CD14-positive monocyte (primary cell): ENCODE data around the gene SPATA6L. TPM values are rescaled to one million over a fixed set of nuclear protein-coding genes. Genes with fewer than 3 reads are reported as not detected.

Experiments used
- DNase-seq, 3 donors: peaks; one replicate each; pipeline ENCODE4 v3.0.0-alpha.2; 2011 to 2022
- H2AFZ ChIP-seq: 2 replicates; pipeline ENCODE4 v1.6.0; 2012; ENCODE audit warnings: mild to moderate bottlenecking, low read depth, low read length, inconsistent platforms; ENCODE audit not compliant: insufficient read depth, poor library complexity, severe bottlenecking
- H3K27ac ChIP-seq, 2 donors: 1 replicate in 1 of 2; 2 replicates in 1 of 2; pipeline ENCODE4 v1.5.1; 2012 to 2013; ENCODE audit warnings: low read length in 2 of 2, control low read depth in 1 of 2, inconsistent platforms in 1 of 2, low read depth in 1 of 2, mild to moderate bottlenecking in 1 of 2
- H3K27me3 ChIP-seq, 2 donors: one replicate each; pipeline versions ENCODE4 v1.6.0 to v1.6.1; 2011 to 2013; ENCODE audit warnings: low read length in 2 of 2; ENCODE audit not compliant: control insufficient read depth in 2 of 2, insufficient read depth in 2 of 2
- H3K36me3 ChIP-seq, 2 donors: replicated peaks in 1 of 2; 1 replicate in 1 of 2; 2 replicates in 1 of 2; pipeline versions ENCODE4 v1.5.1 to v1.6.1; 2012 to 2013; ENCODE audit warnings: low read length in 2 of 2, control low read depth in 1 of 2, inconsistent platforms in 1 of 2, mild to moderate bottlenecking in 1 of 2; ENCODE audit not compliant: insufficient read depth in 2 of 2, control insufficient read depth in 1 of 2
- H3K4me1 ChIP-seq, 2 donors: 1 replicate in 1 of 2; 2 replicates in 1 of 2; pipeline versions ENCODE4 v1.5.1 to v1.6.1; 2012 to 2013; ENCODE audit warnings: low read length in 2 of 2, control low read depth in 1 of 2, inconsistent platforms in 1 of 2, mild to moderate bottlenecking in 1 of 2, moderate library complexity in 1 of 2; ENCODE audit not compliant: insufficient read depth in 2 of 2, control insufficient read depth in 1 of 2
- H3K4me2 ChIP-seq: replicated peaks from 2 replicates; pipeline ENCODE3; 2012; ENCODE audit warnings: low read length, moderate library complexity, mild to moderate bottlenecking; ENCODE audit not compliant: poor library complexity, severe bottlenecking; ENCODE audit errors: extremely low read depth
- H3K4me3 ChIP-seq, 3 experiments: fragments of 200-600 bp in 1 of 3; sonication (generic) in 1 of 3; replicated peaks in 1 of 3; 1 replicate in 2 of 3; 2 replicates in 1 of 3; pipeline ENCODE4 v1.5.1; 2011 to 2013; ENCODE audit warnings: low read length in 3 of 3, mild to moderate bottlenecking in 3 of 3, control low read depth in 2 of 3, low read depth in 2 of 3, inconsistent platforms in 1 of 3, moderate library complexity in 1 of 3
- H3K79me2 ChIP-seq: 2 replicates; pipeline ENCODE4 v1.6.0; 2012; ENCODE audit warnings: mild to moderate bottlenecking, control low read depth, inconsistent platforms, low read length, moderate library complexity; ENCODE audit not compliant: insufficient read depth
- H3K9ac ChIP-seq: 2 replicates; pipeline ENCODE4 v1.6.0; 2017; ENCODE audit warnings: low read length, mild to moderate bottlenecking; ENCODE audit not compliant: insufficient read depth, poor library complexity, severe bottlenecking
- H3K9me3 ChIP-seq, 2 donors: replicated peaks in 1 of 2; 1 replicate in 1 of 2; 2 replicates in 1 of 2; pipeline versions ENCODE4 v1.5.1 to v1.6.1; 2012 to 2013; ENCODE audit warnings: low read length in 2 of 2, control low read depth in 1 of 2; ENCODE audit not compliant: control insufficient read depth in 1 of 2, insufficient read depth in 1 of 2
- H4K20me1 ChIP-seq: 2 replicates; pipeline ENCODE4 v1.6.0; 2012; ENCODE audit warnings: mild to moderate bottlenecking, low read length, control low read depth, moderate library complexity; ENCODE audit not compliant: insufficient read depth
- H3K27ac Mint-ChIP-seq, 7 donors: one replicate each; pipeline ENCODE4 v1.8.0; 2020; ENCODE audit warnings: mild to moderate bottlenecking in 7 of 7, mixed read lengths in 7 of 7, moderate library complexity in 6 of 7, inconsistent platforms in 2 of 7
- H3K27me3 Mint-ChIP-seq, 3 donors: one replicate each; pipeline ENCODE4 v1.8.0; 2021 to 2022; ENCODE audit warnings: low read depth in 3 of 3, mild to moderate bottlenecking in 3 of 3, mixed read lengths in 3 of 3, moderate library complexity in 3 of 3, inconsistent platforms in 1 of 3
- H3K36me3 Mint-ChIP-seq, 2 donors: one replicate each; pipeline ENCODE4 v1.8.0; 2020; ENCODE audit warnings: mixed read lengths in 2 of 2, inconsistent platforms in 1 of 2, mild to moderate bottlenecking in 1 of 2
- H3K4me1 Mint-ChIP-seq: one replicate; pipeline ENCODE4 v1.8.0; 2020; ENCODE audit warnings: mild to moderate bottlenecking, mixed read lengths
- H3K4me3 Mint-ChIP-seq, 2 donors: one replicate each; pipeline ENCODE4 v1.8.0; 2020; ENCODE audit warnings: mild to moderate bottlenecking in 2 of 2, mixed read lengths in 2 of 2, moderate library complexity in 1 of 2
- H3K9me3 Mint-ChIP-seq, 7 donors: one replicate each; pipeline ENCODE4 v1.8.0; 2020 to 2022; ENCODE audit warnings: mixed read lengths in 7 of 7, mild to moderate bottlenecking in 6 of 7, moderate library complexity in 6 of 7, inconsistent platforms in 2 of 7
- CTCF ChIP-seq: fragments of 200-600 bp; IDR thresholded peaks from one replicate; pipeline ENCODE4 v1.8.0; 2022; ENCODE audit warnings: antibody characterized with exemption, mild to moderate bottlenecking
- WGBS: methylation state at CpG from one replicate; pipeline ENCODE4 v1.1.5; 2013; ENCODE audit warnings: missing lambda C conversion rate; ENCODE audit not compliant: insufficient coverage; 5-methylcytosine and 5-hydroxymethylcytosine counted together
- intact Hi-C, 2 donors: fragments of 100-400 bp; cut with micrococcal nuclease; formaldehyde crosslinking; loops; one replicate each; pipeline versions ENCODE4 v1.15.0 to v1.15.1; 2023
- polyA plus RNA-seq, 3 donors: library from polyadenylated mRNA; depleted of rRNA in 1 of 3; unstranded in 2 of 3; stranded (reverse) in 1 of 3; fragments of 300-500 nt in 2 of 3; fragments of >200 nt in 1 of 3; fragmentation: Illumina TruSeq in 2 of 3; gene quantifications; 1 replicate in 2 of 3; 2 replicates in 1 of 3; pipeline ENCODE4 v1.2.3, GENCODE V29; 2012 to 2021

SPATA6L gene
- polyA plus RNA-seq, 3 donors = not detected

GRCh38 chr9:4630836-4631235, 35.4 kb downstream of the SPATA6L start:
- no peak overlapping the region for H3K4me3 Mint-ChIP-seq
- no peaks in the 10 kb centered on the region for H3K9me3 ChIP-seq
- H2AFZ ChIP-seq = no peak overlapping the region
- no peaks in the 10 kb centered on the region for H3K9me3 Mint-ChIP-seq
- 0% methylated on average over 1 of the region's 2 CpGs for WGBS
- H4K20me1 ChIP-seq = no peaks in the 10 kb centered on the region
- H3K79me2 ChIP-seq = no peaks in the 10 kb centered on the region
- DNase-seq = no peak
- H3K9ac ChIP-seq = no peak overlapping the region
- peaks cover 9 to 11% (median 10%) of the 10 kb centered on the region in 3 donors for H3K27me3 Mint-ChIP-seq
- H3K36me3 Mint-ChIP-seq = no peaks in the 10 kb centered on the region
- peaks cover 0 to 3% of the 10 kb centered on the region in 2 donors for H3K27me3 ChIP-seq
- no peaks in the 10 kb centered on the region for H3K36me3 ChIP-seq
- no peak overlapping the region for H3K27ac Mint-ChIP-seq
- H3K27ac ChIP-seq = no peak overlapping the region
- H3K4me2 ChIP-seq = no peak overlapping the region
- H3K4me3 ChIP-seq = no peak overlapping the region
- H3K4me1 Mint-ChIP-seq = peaks cover 3% of the 10 kb centered on the region
- intact Hi-C loops = no loop called here
- H3K4me1 ChIP-seq = no peaks in the 10 kb centered on the region
- TF ChIP-seq CTCF = no peak

- H2AFZ ChIP-seq = no peak overlapping the region
- Mint-ChIP-seq H3K27ac (no peak overlapping the region), H3K4me3 (no peak overlapping the region), H3K9me3 (peaks cover 0 to 1% (median 0%) of the 10 kb centered on the region in 7 donors), H3K4me1 (peaks cover 8% of the 10 kb centered on the region), H3K36me3 (no peaks in the 10 kb centered on the region), H3K27me3 (peaks cover 12 to 18% (median 14%) of the 10 kb centered on the region in 3 donors)
- no peaks in the 10 kb centered on the region for H4K20me1 ChIP-seq
- H3K4me1 ChIP-seq = no peaks in the 10 kb centered on the region
- no peak overlapping the region for H3K4me2 ChIP-seq
- H3K79me2 ChIP-seq = no peaks in the 10 kb centered on the region
- no peak overlapping the region for H3K9ac ChIP-seq
- no peaks in the 10 kb centered on the region for H3K36me3 ChIP-seq
- WGBS = 94% methylated on average over 8 of the region's 10 CpGs
- no peak overlapping the region for H3K4me3 ChIP-seq
- no peaks in the 10 kb centered on the region for H3K9me3 ChIP-seq
- TF ChIP-seq CTCF = no peak
- intact Hi-C loops = no loop called here
- DNase-seq = no peak
- H3K27ac ChIP-seq = no peak overlapping the region
- no peaks in the 10 kb centered on the region for H3K27me3 ChIP-seq
Measured at GRCh38 chr9:4622016-4622415, 44.3 kb downstream of the SPATA6L start.
